Stimulated activated CD4-positive, alpha-beta T cell treated with anti-CD3 and anti-CD28 coated beads, Interleukin-2, amount 100 ng/mL, for 48 hours (primary cell): ENCODE results near the gene GLB1L2.

Experiments used
- DNase-seq, 2 donors: peaks; one replicate each; pipeline ENCODE4 v3.0.0-alpha.2; 2020

The GLB1L2 gene

DNA sequence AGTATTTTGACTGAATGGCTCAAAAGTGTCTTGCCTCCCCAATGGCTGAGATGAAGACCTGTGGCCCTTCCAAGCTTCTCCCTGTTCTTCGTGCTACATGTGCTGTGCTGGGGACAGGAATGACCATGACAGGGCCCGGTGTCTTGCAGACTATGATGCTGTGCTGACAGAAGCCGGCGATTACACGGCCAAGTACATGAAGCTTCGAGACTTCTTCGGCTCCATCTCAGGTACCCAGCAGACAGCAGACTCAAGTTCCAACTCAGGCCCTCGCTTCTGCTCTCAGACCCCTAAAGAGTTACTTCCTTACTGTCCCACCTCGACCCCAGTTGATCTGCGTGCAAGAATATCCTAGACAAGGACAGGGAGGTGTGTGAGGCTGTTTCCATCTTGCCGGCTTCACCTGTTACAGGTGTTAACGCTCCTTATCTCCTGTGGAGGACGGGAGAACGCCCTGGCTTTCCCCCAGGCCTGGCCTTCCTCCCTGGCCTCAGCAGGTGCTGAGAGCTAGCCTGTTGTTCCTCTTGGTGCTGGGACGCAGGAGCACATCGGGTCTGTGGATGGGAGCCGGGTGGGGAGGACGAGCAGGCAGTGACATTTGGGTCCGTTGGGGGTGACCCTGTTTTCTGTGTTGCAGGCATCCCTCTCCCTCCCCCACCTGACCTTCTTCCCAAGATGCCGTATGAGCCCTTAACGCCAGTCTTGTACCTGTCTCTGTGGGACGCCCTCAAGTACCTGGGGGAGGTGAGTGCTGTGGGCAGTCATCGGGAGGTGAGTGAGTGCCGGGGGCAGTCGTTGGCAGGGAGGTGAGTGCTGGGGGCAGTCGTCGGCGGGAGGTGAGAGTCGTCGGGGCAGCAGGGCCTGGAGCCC lies 38.1 kb downstream of the GLB1L2 start:
- no peak for DNase-seq

DNA sequence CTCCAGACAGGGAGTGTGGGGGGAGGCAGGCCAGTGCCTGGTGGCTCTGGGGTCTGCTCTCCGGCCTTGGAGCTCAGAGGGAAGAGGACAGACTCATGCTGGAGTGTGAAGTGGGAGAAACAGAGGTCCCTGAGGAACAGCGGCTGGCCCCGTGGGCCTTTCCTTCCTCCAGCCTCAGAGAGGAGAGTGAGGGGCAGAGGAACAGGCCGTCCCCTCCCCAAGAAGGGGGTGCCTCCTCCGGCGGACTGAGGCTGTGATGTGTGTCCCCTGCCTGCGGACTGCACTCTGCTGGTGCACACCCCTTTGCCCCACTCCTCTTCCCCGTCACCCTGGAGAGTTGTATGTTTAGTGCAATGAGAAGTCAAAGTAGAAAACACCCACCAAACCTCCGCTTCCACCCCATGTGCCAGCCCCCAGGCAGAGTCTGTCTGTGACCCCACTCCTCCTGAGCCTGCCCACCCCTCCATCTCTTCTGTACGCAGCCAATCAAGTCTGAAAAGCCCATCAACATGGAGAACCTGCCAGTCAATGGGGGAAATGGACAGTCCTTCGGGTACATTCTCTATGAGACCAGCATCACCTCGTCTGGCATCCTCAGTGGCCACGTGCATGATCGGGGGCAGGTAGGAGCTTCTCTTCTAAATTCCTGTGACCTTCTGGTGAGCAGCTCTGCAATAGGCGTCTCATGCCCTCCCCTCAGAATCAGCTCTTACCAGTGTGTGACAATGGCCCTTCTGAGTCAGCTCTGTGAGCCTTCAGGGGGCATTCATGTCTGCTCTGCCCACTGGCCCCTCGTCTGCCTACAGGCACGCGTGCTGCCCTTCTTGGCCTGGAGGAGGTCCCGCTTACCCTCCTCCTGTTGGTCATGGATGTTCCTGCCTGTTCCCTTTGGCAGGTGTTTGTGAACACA lies 39.0 kb downstream of the GLB1L2 start:
- no peak for DNase-seq

DNA sequence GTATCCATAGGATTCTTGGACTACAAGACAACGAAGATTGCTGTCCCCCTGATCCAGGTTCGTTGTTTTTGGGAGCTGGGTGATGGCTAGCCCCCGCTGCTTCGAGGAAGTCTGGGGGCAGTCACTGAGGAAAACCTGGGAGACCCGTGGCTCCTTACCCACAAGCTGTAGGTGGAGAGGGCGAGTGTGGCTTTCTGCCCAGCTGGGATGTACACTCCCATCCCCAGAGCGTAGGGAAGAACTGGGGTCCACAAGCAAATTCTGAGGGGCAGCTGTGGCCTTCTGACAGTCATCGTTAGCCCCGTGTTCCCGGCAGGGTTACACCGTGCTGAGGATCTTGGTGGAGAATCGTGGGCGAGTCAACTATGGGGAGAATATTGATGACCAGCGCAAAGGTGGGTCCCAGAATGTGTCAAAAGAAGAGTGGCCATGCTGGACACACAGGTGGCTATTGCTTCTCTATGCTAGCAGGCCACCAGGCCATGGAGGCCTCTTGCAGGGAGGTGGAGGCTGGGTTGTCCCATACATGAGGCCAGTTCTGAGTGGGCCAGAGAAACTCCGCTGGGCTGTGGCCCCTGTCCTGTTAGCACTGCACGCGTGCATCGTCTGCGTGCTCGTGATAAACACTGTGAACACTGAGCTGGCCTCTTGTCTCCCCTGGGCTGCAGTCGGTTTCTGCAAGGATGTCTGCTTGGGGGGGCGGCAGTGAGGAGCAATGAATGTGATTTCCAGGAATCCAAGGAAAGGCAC lies 39.8 kb downstream of the GLB1L2 start:
- DNase-seq, result no peak

DNA sequence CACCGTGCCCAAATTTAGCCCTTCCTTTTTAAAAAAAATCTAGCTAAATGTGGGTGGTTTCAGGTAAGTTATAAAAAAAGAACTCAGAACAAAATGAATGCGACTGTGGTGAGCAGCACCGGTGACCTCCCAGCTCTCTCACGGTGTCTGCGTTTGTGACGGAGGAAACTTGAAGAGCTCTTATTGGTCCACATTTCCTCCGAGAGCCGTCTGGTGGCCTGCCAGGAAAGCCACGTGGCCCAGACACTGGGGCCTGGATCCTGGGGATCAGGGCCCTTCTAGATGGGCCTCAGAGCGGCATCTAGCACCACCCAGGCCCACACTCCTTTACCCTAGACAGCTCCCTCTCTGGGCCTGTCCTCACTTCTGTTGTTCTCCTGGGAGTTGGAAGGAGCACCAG lies 40.7 kb downstream of the GLB1L2 start:
- no peak for DNase-seq

DNA sequence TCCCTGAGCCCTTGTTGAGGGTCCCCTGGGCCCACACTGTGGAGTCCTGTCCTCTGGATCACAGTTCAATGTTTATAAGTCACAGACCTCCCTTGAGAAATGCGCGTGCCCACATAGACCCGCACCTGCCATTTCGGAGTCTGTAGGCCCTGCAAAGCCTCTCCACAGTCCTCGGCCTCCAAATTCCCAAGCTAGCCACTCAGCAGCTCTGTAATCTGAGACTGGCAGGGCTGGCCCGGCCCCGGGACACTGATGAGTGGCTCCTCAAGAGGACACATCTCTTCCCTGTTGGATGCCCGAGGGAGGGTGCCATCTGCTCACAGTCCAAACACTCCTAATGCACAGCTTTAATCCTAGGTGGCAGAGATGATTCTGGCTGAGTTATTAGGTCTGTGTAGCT lies 41.2 kb downstream of the GLB1L2 start:
- DNase-seq, result no peak

DNA sequence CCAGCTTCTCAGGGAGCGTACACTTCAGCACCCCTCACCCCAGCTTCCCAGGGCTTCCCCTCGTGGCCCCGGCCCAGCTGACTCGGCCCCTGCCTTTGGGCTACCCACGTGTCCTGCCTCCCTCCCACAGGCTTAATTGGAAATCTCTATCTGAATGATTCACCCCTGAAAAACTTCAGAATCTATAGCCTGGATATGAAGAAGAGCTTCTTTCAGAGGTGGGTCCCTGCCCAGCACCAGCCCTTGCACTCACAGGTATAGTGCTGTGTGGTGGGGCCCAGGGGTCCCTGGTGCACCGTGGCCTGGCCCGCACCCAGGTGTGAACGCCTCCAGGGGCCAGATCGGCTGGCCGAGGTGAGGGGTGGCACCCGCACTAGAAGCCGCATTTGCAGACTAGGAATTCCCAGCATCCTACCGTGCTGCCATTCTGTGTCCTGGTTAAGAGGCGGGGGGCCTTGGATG lies 41.8 kb downstream of the GLB1L2 start:
- no peak for DNase-seq

DNA sequence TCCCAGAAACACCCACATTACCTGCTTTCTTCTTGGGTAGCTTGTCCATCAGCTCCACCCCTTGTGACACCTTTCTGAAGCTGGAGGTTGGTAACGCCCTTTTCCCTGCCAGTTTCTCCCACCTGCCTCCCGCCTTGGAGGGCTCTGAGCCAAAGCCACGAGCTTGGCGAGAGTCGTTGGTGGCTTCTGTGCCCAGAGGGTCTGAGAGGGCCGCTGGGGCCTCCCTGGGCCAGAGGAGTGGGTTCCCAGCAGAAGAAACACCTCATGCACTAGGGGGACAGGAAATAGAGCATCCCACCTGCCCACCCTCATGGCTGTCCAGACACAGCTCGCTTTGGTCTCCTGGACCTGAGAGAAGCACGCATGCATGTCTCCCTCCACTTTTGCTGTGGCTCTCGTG lies 42.4 kb downstream of the GLB1L2 start:
- DNase-seq, result no peak

DNA sequence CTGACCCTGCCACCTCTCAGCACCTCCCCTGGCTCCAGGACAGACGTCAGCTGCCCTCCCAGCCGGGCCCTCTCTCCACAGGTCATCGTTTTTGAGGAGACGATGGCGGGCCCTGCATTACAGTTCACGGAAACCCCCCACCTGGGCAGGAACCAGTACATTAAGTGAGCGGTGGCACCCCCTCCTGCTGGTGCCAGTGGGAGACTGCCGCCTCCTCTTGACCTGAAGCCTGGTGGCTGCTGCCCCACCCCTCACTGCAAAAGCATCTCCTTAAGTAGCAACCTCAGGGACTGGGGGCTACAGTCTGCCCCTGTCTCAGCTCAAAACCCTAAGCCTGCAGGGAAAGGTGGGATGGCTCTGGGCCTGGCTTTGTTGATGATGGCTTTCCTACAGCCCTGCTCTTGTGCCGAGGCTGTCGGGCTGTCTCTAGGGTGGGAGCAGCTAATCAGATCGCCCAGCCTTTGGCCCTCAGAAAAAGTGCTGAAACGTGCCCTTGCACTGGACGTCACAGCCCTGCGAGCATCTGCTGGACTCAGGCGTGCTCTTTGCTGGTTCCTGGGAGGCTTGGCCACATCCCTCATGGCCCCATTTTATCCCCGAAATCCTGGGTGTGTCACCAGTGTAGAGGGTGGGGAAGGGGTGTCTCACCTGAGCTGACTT lies 43.2 kb downstream of the GLB1L2 start:
- no peak for DNase-seq

DNA sequence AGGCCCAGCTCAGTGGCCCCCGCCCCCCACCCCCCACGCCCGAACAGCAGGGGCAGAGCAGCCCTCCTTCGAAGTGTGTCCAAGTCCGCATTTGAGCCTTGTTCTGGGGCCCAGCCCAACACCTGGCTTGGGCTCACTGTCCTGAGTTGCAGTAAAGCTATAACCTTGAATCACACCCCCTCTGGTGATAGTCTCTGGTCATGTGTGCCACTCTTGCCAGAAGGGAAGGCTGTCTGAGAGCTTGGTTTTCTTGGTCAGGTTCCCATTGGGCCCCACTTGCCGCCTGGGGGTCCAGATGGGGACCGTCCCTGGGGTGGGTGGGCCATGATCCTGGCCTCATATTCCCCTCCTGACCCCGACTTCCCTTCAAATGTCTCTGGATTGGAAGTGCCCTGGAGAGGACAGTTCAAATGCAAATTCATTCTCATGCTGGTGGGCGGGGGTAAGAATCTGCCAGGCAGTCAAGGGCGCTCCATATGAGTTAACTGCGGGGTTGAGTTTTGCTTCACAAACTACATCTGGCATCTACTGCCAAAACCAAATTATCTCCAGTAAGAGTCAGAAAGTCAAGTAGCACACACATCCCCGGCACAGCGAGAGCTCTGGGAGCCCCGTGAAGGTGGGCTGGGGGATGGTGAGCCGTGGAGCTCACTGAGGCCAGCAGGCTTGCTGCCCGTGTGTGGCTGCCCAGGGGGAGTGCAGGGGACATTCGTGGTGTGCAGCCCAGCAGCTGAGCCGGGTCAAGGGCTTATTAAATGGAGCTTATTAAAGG lies 44.5 kb downstream of the GLB1L2 start:
- no peak for DNase-seq

DNA sequence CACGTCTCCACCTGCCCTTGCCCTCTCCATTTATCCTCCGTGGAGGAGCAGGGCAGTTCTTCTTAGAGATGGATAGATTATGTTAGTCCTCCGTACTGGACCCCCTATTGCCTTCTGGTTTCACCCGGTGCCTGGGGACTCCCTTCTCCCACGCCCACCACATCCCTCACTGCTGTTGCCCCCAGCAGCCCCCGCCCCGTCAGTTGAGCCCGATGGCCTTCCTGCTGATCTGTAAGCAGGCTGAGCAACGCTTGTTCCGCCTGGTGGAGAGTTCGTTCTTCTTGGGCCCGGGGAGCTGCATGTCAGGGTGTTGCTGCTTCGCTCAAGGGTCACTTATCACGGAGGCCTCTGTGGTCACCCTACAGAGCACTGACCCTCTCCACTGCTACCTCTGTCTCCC lies 46.1 kb downstream of the GLB1L2 start:
- no peak for DNase-seq

DNA sequence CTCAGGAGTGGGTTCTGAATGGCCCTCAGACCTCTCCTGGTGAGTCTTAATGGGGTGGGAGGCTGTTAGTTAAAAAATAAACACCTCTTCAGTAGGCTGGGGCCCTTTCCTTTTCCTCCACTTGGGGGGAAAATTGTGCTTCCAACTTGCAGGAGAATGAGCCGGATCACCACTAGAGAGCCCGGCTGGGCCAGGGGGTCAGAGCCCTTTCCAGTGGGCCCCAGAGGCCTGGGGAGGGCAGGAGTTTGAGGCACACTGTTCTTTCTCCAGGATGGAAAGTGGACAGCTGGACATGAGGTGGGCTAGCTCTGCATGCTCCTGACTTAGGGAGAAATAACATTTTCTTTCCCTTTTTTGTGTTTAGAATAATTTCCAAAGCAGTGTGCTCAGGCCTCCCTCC lies 47.5 kb downstream of the GLB1L2 start:
- no peak for DNase-seq

DNA sequence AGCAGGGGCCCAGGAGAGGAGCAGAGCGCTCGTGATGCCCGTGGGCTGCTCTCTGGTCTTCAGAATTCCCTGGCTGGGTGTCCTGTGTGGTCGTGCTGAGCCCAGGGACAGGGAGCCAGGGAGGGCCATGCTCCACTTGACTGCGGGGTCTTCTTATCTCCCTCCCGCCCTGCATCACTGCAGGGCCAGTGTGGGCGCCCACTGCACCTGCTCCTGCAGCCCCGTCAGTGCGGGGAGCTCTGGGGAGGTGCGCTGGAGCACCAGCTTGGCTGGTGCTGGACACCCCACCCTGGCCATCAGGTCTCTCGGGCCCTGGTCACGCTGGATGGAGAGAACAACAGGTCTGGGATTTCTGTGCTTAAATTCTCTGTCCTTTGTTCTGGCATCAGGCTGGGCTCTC lies 48.4 kb downstream of the GLB1L2 start:
- DNase-seq, result no peak

DNA sequence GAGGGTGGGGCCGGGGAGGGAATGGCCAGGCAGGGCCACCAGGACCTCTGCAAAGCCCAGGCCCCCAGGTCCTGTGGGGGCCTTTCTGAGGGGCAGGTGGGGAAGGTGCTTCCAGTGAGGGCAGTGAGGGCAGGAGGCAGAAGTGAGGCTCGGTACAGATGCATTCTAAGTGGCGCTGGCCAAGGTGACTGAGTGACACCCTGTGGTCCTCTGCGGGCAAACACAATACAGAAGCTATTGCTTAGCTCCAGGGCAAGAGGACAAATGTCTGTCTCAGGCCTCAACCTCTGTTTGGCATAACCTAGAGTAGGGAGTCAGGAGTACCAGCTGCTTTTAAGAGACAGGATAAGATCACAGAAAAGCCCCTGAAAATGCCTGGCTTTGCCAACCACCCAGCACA lies 49.0 kb downstream of the GLB1L2 start:
- DNase-seq, result no peak

DNA sequence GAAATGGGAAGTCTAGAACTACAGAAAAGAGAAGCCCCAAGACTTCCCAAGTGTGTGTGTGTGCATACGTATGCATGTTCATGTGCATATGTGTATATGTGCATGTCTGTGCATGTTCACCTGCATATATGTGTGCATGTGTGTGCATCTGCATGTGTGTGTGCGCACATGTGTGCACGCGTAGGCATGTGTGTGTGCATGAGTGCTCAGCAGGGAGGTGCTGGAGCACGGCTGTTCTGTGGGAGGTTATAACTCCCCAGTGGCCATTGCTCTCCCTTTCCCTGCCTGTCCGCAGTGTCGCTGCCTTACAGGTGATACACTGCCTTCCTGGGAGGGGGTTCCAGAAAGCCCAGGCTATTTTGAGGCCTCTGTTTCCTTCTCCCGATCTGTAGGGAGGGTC lies 50.5 kb downstream of the GLB1L2 start:
- no peak for DNase-seq

DNA sequence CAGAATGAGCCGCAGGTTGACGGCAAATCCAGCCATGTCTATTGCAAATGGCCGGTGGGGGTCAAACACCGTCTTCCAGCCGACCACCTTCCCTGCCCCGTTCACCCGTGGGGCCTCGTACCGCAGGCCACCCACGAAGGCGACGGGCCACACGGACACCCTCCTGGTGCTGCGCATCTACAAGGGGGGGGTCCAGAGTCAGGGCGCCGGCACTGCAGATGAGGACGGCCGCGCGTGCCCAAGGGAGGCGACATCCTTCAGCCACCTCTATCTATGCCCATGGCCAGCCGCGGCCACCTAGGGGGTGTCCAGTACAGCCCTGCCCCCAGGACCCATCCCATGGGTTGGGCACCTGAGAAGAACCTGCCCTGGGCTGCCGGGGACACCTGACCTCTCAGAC lies 51.0 kb downstream of the GLB1L2 start:
- DNase-seq, result no peak

DNA sequence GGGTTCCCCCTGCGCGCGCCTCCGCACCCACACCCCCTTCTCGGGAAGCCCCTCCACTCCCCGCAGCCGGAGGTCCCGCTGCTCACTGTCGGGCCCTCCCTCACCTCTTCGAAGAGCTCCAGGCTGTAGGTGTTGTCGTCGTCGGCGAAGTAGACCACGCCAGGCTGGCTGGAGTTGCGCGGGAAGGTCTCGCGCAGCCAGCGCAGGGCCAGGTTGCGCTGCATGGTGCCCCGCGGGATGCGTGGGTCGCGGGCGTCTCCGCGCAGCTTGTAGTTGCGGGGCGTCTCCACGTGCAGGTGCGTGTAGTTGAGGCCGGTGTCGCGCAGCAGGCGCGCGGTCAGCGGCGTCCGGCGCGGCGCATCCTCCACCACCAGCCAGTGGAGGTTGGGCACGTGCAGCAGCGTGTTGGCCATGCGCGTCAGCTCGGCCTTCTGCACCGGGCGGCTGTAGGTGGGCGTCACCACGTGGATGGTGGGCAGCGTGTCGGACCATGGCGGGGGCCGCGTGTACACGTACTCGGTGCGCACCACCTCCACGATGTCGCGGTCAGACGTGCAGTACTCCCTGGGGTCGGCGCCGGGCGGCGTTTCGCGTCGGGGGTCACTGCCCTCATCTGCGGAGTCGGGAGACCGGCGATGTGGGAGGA lies 51.9 kb downstream of the GLB1L2 start:
- no peak for DNase-seq

DNA sequence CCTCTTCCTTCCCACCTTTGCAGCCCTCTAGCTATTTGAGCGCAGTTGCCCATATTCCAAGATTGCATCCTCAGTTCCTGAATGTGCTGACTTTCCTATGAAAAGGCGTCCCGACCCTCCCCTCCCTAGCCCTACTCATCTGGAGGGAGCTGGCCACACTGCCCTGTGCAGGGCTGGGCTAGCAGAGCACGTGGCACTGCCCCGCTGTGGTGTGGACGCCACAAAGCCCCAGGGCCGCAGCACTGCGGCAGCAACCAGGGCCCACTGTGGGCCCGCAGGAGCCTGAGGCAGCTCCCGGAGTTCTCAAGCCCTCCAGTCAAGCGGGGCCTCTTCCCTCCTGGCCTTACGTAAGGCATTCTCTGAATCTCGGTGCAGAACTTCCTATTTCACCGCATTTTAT lies 52.6 kb downstream of the GLB1L2 start:
- no peak for DNase-seq

DNA sequence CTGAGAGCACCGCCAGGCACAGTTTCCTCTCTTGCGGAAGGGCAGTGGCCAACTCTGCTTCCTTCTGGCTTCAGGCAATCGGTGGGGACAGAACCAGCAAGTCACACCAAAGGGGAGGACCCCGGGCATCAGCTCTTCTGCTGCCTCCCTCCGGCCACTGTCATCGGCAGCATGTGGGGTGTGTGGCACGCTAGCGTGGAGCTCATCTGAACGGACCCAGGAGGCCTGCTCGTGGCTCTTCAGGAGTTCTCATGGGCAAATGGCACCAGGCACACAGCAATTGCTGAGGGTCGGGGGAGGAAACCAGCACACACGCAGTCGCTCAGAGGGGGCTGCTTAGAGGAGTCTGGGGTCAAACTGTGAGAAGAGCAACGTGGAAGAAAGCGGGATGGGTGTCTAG lies 53.4 kb downstream of the GLB1L2 start:
- no peak for DNase-seq

DNA sequence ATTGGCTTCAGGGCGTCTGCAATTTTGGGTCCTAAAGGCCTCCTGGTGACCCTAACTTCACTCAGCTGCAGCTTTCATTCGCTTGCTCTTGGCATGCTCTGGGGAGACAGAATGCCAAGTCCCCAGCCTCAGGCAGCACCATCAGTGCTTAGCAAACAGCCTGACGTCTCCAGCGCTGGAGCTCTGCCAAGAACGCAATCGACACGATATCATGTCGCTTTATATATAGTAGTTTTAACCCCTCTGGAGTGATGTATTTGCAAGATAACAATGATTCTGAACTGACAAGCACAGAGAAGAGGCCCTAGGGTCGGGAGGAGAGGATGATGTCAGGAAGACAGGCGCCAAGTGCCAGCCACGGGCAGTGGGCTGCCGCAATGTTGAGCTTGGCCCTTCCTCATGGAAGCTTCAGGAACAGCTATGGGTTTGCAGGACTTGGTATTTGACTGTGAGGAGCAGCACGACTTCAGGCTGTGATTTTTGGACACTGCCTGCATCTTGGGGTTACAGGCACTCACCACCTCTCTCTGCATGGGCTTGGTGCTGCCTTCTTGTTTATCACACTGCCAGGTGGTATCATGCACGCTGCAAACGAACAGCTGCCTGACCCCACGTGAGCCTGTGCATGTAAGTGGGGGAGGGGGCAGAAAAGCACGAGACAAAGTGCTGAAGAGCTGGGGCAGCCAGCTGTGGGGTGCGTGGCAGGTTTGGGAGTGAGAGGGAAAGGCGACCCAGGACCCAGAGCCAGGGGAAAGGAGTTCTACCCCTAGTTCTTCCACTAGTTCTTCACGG lies 54.2 kb downstream of the GLB1L2 start:
- no peak for DNase-seq

DNA sequence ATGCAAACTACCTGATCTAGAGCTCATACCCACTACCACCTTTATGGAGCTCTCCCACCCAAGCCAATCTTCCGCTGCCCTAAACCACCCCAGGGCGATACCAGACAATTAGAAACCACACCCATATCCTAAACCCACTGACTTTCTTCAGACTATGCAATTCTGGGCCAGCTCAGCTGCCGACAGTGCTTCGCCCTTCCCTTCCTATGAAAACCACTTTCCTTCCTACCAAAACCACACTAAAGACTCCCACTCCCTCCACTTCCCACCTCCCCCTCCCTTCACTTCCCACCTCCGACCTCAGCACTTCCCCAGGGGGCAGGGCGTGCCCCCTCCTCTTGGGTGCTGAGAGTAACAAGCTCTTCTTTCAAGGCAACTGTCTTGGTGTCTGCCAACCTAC lies 55.2 kb downstream of the GLB1L2 start:
- DNase-seq, result no peak

DNA sequence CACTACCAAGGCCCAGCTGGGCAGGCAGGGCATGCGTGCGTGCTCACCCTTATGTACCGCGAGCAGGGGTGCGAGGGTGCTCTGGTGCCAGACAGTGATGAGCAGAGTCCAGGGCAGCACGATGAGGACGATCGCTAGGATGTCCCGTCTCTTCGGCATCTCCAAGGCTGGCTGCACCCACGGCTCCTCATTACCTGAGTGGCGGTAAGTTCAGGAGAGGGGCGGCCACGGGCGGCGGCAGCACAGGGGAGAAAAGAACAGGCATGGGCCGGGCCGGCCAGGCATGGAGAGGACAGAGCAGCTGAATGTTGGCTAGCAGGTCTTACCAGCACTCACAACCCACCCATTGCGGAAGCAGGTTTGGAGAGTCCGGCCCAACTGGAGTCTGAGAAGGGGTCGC lies 55.7 kb downstream of the GLB1L2 start:
- no peak for DNase-seq
